NCI-H1417 (cell line): ENCODE results near the gene CACNA1G.

Source experiments
- DNase-seq, 3 experiments: peaks; one replicate each; lab custom pipeline; 2025; lab: John Stamatoyannopoulos, UW

The CACNA1G gene

GRCh38 chr17:50632637-50633036 lies 72.1 kb downstream of the CACNA1G start:
- DNase-seq: no peak

- no peak for DNase-seq
Observed at GRCh38 chr17:50633683-50634082, 73.2 kb downstream of the CACNA1G start.

GRCh38 chr17:50634224-50634914 lies 73.9 kb downstream of the CACNA1G start, which contains the start of gene ABCC3:
Gene ABCC3 (plus strand): TSS chr17:50634881. CDS start chr17:50634937, 56 bp downstream.
- peak in 1 of 3 experiments; percentile 47 for DNase-seq

GRCh38 chr17:50634915-50635731 lies 74.6 kb downstream of the CACNA1G start:
- DNase-seq: peak in 1 of 3 experiments; percentile 31

- no peak for DNase-seq
Observed at GRCh38 chr17:50635732-50635981, 75.1 kb downstream of the CACNA1G start.

- DNase-seq: no peak
Observed at GRCh38 chr17:50635982-50636803, 75.7 kb downstream of the CACNA1G start.

GRCh38 chr17:50636804-50637195 lies 76.3 kb downstream of the CACNA1G start:
- no peak for DNase-seq

GRCh38 chr17:50637829-50638605 lies 77.5 kb downstream of the CACNA1G start:
- peak in 1 of 3 experiments; percentile 31 for DNase-seq

- no peak for DNase-seq
Observed at GRCh38 chr17:50638606-50638965, 78.1 kb downstream of the CACNA1G start.

GRCh38 chr17:50638966-50639713 lies 78.6 kb downstream of the CACNA1G start:
- no peak for DNase-seq

- no peak for DNase-seq
Observed at GRCh38 chr17:50640686-50641351, 80.3 kb downstream of the CACNA1G start.

- no peak for DNase-seq
Observed at GRCh38 chr17:50641357-50641756, 80.8 kb downstream of the CACNA1G start.

GRCh38 chr17:50642071-50642721 lies 81.7 kb downstream of the CACNA1G start:
- no peak for DNase-seq

GRCh38 chr17:50642722-50643656 lies 82.5 kb downstream of the CACNA1G start:
- no peak for DNase-seq

- no peak for DNase-seq
Observed at GRCh38 chr17:50645748-50646682, 85.5 kb downstream of the CACNA1G start.

GRCh38 chr17:50647187-50647586 lies 86.7 kb downstream of the CACNA1G start:
- no peak for DNase-seq

- no peak for DNase-seq
Observed at GRCh38 chr17:50649042-50649908, 88.8 kb downstream of the CACNA1G start.
